ENCODE measurements around the gene CCDC197. TPM values are rescaled to one million over a fixed set of nuclear protein-coding genes. Genes with fewer than 3 reads are reported as not detected.

CCDC197 gene
- total RNA-seq, 1 donor from 2014 or later: not detected

DNA sequence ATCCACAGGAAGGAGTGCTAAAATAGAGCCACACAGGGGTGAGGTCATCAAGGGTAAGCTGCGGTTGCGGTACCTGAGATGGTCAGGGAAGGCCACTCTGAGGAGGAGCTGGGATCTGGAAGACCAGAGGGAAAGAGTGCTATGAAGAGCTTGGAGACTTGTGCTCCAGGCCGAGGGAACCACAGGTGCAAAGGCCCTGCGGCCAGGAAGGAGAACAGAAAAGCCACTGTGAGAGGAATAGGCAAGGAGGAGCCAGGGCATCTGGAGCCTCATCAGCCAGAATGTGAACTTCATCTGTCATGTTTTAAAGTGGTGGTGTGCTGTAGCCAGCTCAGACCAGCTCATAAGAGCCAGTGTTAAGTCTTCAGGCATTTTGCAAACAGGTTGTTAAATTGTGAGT lies 5.5 kb upstream of the CCDC197 start:
- DNase-seq (ENCODE audit: low spot score, unreplicated experiment): no peak
- H3K27ac Mint-ChIP-seq: no peak overlapping the region
- H3K36me3 Mint-ChIP-seq (ENCODE audit: insufficient read depth): no peaks in the 10 kb centered on the region
- peaks cover 5% of the 10 kb centered on the region for H3K4me1 Mint-ChIP-seq (ENCODE audit: low read depth)
- TF ChIP-seq, protein P1, sequence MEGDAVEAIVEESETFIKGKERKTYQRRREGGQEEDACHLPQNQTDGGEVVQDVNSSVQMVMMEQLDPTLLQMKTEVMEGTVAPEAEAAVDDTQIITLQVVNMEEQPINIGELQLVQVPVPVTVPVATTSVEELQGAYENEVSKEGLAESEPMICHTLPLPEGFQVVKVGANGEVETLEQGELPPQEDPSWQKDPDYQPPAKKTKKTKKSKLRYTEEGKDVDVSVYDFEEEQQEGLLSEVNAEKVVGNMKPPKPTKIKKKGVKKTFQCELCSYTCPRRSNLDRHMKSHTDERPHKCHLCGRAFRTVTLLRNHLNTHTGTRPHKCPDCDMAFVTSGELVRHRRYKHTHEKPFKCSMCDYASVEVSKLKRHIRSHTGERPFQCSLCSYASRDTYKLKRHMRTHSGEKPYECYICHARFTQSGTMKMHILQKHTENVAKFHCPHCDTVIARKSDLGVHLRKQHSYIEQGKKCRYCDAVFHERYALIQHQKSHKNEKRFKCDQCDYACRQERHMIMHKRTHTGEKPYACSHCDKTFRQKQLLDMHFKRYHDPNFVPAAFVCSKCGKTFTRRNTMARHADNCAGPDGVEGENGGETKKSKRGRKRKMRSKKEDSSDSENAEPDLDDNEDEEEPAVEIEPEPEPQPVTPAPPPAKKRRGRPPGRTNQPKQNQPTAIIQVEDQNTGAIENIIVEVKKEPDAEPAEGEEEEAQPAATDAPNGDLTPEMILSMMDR (IDR thresholded peaks at IDR 0.05; ENCODE audit: unreplicated experiment): no peak
- no peaks in the 10 kb centered on the region for H3K9me3 Mint-ChIP-seq (ENCODE audit: low read depth)
- H3K4me3 Mint-ChIP-seq (ENCODE audit: low read depth): no peak overlapping the region
- peaks cover 28% of the 10 kb centered on the region for H3K27me3 Mint-ChIP-seq

DNA sequence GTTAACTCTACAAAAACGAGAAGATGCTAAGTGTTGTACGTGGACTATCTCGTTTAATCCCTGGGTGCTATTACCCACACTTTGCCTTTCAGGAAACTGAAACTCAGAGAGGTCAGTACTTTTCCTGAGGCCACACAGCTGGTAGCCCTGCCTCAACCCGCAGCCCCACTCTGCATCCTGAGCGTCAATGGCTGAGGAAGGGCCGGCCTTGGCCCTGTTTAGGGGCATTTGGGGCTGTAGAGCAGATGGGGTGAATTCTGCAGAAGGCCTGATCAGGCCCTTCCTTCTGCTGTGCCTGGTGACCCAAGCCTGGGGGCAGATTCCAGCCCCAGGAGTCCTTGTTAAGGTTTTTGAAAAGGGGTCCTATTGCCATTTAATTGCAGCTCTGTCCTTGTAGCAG lies 3.7 kb upstream of the CCDC197 start:
- H3K4me3 Mint-ChIP-seq (ENCODE audit: low read depth): no peak overlapping the region
- no peaks in the 10 kb centered on the region for H3K9me3 Mint-ChIP-seq (ENCODE audit: low read depth)
- H3K36me3 Mint-ChIP-seq (ENCODE audit: insufficient read depth): no peaks in the 10 kb centered on the region
- TF ChIP-seq, protein P1 (IDR thresholded peaks at IDR 0.05; ENCODE audit: unreplicated experiment): no peak
- peaks cover 28% of the 10 kb centered on the region for H3K27me3 Mint-ChIP-seq
- no peak for DNase-seq (ENCODE audit: low spot score, unreplicated experiment)
- H3K4me1 Mint-ChIP-seq (ENCODE audit: low read depth): peaks cover 5% of the 10 kb centered on the region
- H3K27ac Mint-ChIP-seq: no peak overlapping the region

DNA sequence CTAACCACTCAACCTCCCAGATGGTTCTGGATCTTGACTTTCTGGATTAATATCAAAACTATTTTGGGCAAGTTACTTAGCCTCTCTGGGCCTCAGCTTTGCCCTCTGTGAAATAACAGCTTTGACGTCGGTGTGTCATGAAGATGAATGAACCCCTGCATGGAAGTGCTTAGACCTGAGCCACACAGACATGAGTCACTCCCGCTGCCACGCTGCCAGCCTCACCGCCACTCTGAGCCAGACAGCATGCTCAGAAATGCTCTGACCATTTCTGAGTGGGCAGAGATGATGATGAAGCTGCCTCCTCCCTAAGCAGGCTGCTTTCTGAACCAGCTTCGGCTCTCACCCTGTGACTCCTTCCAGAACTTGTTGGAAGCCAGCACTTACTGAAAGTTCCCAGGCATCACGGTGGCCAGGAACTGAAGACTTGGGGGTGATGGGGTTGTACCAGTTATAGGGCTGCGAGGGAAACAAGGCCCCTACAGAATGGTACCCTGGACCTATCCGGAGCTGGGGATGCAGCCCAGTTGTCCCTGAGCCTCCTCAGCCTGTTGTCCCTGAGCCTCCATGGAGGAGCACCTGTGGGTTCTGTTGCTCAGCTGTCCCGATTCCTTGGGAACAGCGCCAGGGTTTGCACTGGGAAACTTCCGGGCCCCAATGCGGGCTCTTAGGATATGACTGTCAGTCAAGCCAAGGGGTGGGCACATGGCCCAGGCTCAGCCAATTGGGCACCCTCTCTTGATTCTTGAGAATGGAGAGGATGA lies 2.0 kb upstream of the CCDC197 start:
- no peak for DNase-seq (ENCODE audit: low spot score, unreplicated experiment)
- no peak overlapping the region for H3K4me3 Mint-ChIP-seq (ENCODE audit: low read depth)
- TF ChIP-seq, protein P1 (IDR thresholded peaks at IDR 0.05; ENCODE audit: unreplicated experiment): no peak
- peaks cover 1% of the 10 kb centered on the region for H3K4me1 Mint-ChIP-seq (ENCODE audit: low read depth)
- no peak overlapping the region for H3K27ac Mint-ChIP-seq
- H3K36me3 Mint-ChIP-seq (ENCODE audit: insufficient read depth): no peaks in the 10 kb centered on the region
- H3K27me3 Mint-ChIP-seq: peaks cover 25% of the 10 kb centered on the region
- no peaks in the 10 kb centered on the region for H3K9me3 Mint-ChIP-seq (ENCODE audit: low read depth)

DNA sequence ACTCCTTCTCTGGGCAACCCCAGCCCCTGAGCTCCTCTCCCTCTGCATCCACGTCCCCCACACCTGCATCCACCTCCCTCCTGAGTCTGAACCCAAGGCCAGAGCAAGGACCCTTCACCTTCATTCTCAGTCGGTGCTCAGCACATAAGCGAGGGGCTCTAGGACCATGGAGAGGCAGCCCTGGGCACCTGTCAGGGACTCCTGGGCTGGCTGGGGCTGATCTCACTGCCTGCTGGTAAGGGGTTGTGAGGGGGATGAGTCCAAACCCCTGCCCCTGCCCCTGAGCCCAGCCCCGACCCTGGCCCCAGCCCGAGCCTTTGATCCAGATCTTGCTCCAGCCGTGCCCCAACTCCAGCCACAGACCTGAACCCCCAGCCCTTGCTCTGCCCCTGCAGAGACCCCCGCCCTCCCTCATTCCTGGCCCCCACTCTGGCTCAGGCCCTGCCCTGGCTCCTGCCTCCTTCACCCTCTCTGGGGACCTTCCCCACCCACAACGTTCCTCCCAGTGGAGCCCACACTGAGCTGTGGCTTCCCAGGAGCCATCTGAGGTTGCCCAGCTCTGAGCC lies 888 bp upstream of the CCDC197 start:
- no peaks in the 10 kb centered on the region for H3K4me1 Mint-ChIP-seq (ENCODE audit: low read depth)
- H3K4me3 Mint-ChIP-seq (ENCODE audit: low read depth): no peak overlapping the region
- no peak for DNase-seq (ENCODE audit: low spot score, unreplicated experiment)
- H3K27me3 Mint-ChIP-seq: peaks cover 21% of the 10 kb centered on the region
- TF ChIP-seq, protein P1 (IDR thresholded peaks at IDR 0.05; ENCODE audit: unreplicated experiment): no peak
- no peaks in the 10 kb centered on the region for H3K36me3 Mint-ChIP-seq (ENCODE audit: insufficient read depth)
- peak overlapping the region; percentile 10 for H3K27ac Mint-ChIP-seq
- no peaks in the 10 kb centered on the region for H3K9me3 Mint-ChIP-seq (ENCODE audit: low read depth)

DNA sequence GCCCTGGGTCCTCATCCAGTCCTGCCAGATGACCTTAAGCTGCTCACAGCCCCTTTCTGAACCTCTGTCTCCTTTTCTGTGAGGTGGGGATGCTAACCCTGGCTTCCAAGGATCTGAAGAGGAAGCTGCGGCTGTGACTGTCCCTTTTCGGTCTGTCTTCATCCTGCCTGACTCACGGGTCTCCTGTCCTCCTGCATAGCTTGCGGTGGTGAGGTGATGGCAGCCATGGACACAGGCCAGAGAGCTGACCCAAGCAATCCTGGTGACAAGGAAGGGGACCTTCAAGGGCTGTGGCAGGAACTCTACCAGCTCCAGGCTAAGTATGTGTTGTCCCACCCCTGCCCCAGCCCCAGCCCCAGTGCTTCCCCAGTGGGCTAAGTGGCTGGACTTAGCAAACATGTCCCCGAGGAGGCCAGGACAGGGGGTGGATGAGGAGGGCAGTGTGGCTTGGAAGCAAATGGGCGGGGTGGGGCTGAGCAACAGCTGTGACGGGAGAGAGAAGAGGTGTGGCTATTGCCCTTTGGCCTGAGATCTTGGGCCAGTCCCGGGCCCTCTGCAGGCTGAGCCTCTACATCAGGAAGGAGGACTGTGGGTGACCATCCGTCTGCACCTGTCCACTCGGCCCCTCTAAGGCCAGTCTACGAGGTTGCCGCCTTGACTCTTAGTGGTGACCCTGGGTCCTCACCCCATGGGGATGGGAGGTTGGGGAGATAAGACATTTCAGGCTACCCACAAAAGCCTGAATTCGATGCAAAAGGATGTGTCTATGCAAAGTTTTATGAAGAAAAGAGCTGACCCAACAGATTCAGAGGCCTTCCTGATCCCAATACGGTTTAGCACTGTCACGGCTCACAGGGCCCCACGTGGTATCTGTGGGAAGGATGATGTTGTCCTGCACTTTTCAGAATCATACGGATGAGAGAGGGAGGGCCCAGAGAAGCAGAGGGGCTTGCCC lies 1.1 kb downstream of the CCDC197 start:
- DNase-seq (ENCODE audit: low spot score, unreplicated experiment): no peak
- H3K27me3 Mint-ChIP-seq: peaks cover 22% of the 10 kb centered on the region
- no peak overlapping the region for H3K4me3 Mint-ChIP-seq (ENCODE audit: low read depth)
- TF ChIP-seq, protein P1 (IDR thresholded peaks at IDR 0.05; ENCODE audit: unreplicated experiment): no peak
- H3K4me1 Mint-ChIP-seq (ENCODE audit: low read depth): no peaks in the 10 kb centered on the region
- no peaks in the 10 kb centered on the region for H3K36me3 Mint-ChIP-seq (ENCODE audit: insufficient read depth)
- H3K9me3 Mint-ChIP-seq (ENCODE audit: low read depth): no peaks in the 10 kb centered on the region
- H3K27ac Mint-ChIP-seq: no peak overlapping the region

Data from progenitor cell of endocrine pancreas (in vitro differentiated cells).